Epithelial cell of prostate (primary cell): ENCODE measurements around the gene LTBP1.
"Not testable (repeated sequence)": the region's sequence is repeated elsewhere in the genome, so short reads cannot be mapped to it uniquely, and the experiment has no call there.

Experiments used
- DNase-seq: peaks from one replicate; pipeline ENCODE4 v3.0.0-alpha.2; 2011; ENCODE audit warnings: low read depth, low spot score
- H3K27ac ChIP-seq: fragments of 450-650 bp; 2 replicates; pipeline ENCODE4 v1.5.1; 2017; ENCODE audit warnings: mild to moderate bottlenecking

The LTBP1 gene

DNA sequence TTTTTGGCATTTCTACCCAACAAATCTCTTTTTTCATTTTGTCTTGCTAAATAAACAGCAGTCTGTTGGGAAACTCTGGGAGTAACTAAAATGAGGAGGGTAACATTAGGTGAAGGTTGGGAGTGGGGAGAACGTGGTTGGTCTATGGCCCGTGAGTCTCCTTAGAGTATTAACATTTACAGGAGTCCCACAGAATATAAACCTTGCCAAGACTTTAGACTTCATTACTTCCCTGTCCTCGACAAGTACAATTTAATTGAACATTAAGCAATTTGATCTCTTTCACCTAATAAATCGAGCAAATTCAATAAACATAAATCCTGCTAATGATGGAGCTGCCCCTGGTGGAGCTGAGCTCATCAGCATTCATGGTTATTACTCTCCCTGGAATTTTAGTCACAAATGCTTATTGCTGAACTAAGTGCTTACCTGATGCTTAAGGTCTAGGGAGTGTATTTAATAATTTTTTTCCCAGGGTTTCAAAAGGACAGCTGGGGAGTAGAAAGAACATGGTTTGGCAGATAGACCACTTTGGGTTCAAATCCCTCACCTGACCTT, 434.6 kb downstream of the LTBP1 start:
- DNase-seq: no peak
- no peak overlapping the region for H3K27ac ChIP-seq

DNA sequence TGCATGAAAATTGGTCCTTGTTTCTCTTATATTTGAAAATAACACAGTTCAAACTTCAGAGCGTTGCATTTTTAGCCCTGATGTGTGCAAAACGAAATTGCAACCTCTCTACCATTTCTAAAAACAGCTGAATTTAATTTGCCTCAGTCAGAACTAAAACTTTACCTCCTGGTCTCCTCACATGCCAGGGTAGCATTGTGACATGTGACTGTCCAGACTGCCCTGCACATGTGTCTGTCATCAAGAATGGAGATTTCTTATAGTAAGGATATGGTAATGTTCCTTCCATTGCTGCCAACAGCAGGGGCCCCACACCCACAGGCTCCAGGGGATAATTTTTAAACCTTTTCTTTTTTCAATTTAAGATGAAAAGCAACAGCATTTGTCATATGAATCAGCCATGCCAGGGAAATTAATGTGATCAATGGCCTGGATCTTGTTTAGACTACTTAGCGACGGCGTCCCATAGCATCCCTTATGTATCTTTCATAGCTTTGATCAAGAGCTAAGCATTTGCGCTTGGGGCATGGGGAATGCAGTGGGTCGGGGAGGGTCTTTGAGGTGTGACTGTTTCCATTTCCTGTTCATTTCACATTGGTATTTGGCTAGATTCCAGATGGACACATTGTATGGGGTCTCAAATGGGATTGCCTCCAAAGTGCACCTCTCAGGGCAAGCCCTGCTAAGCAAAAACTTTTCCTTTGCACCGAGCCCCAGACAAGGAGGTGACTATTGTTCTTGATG, 437.3 kb downstream of the LTBP1 start:
- H3K27ac ChIP-seq: no peak overlapping the region
- DNase-seq: no peak

DNA sequence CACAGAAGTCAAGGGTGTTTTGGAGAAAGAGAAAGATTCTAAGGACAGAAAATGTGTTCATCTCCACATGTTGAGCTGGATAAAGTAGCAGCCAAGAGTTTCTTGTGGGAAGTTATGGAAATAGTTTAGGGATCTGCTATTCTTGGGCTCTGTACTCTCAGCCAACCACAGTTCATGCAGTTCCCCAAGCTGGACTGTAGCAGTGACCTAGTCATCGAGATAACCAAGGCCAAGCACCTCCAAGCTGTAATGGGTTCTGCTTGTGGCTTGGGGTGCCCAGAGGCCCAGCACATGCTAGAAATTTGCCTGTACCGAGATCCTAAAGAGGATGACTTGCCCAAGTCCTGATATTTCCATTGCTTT, 437.8 kb downstream of the LTBP1 start:
- DNase-seq: no peak
- no peak overlapping the region for H3K27ac ChIP-seq

DNA sequence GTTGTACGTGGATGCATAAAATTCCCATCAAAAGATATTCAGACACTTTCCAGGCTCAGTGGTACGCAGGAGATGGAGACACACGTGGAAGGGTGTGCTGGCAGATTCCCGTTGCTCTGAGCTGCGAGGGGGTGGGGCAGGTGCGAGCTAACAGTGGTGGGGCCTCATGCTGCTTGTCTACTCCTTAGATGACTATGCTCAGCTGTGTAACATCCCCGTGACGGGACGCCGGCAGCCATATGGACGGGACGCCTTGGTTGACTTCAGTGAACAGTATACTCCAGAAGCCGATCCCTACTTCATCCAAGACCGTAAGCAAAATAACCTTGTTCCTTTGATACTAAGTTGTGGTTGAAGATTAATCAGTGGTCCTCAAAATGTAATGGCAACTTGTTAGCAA, 442.2 kb downstream of the LTBP1 start:
- DNase-seq: no peak
- no peak overlapping the region for H3K27ac ChIP-seq

DNA sequence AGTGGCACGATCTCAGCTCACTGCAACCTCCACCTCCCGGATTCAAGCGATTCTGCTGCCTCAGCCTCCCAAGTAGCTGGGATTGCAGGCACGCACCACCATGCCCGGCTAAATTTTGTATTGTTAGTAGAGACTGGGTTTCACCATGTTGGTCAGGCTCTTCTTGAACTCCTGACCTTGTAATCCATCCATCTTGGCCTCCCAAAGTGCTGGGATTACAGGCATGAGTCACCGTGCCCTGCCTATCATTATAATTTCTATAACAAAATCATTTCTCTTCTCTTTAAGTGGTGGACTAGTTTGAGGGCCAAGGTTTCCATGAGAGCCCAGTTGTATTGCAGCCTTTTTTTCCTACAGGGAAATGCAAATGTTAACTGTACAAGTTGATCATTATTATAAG, 442.9 kb downstream of the LTBP1 start:
- not testable (repeated sequence) for H3K27ac ChIP-seq, DNase-seq

DNA sequence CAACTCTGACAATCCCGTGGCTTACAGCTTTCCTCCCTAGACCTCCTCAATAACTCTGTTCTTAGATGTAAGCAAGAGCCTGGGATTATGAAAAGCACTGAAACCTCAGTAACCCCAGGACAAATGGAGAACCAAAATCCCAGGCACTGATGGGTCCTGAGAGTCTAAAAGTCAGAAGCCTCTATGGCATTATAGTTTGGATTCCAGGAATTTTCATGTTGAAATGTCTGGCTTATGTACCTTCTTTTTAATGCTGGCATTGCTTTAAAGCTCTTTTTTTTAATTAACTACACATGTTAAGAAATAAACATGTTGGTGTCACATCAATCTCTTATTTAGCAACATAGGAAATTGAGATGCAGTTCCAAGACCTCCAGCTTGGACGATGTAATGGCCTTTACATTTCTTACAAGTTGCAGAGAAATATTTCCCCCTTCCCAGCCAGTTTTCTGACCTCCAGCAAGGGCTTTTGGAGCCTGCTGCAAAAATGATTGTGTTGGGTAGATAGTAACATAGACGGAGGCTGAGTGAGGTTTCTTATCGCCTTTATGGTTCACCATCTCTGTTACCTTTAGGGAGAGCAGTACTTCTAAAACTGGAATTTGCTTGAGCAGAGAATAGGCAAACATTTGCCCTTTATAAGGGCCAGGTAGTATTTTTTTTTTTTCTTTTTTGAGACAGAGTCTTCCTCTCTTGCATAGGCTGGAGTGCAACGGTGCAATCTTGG, 444.9 kb downstream of the LTBP1 start:
- H3K27ac ChIP-seq: no peak overlapping the region
- no peak for DNase-seq

DNA sequence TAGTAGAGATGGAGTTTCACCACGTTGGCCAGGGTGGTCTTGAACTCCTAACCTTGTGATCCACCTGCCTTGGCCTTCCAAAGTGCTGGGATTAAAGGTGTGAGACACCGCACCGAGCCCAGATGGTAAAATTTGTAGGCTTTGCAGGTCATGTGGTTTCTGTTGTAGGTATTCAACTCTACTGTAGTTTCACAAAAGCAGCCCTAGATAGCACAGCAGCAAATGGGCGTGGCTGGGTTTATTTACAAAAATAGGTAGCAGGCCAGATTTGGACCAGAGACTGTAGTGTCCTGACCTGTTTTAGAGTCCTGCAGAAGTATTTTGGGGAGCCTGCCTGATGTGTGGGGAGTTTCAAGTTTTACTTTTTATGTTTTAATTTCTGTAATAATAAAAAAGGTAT, 445.6 kb downstream of the LTBP1 start:
- H3K27ac ChIP-seq: no peak overlapping the region
- DNase-seq: no peak

DNA sequence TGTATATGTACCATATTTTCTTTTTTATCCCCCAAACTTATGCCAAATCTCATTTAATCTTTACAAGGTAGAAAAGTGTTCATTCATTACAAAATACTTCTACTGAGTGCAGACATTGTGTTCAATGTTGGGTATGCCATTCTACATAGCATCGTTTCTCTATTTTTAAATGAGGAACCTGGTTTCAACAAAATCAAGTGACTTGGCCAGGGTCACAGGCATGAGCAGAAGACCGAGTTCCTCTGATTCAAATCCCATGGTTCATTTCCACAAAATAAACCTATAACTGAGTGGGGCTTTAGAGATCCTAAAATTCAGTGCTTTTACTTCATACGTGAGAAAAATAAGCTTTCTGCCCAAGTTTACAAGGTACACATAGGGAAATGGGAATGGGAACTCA, 448.3 kb downstream of the LTBP1 start:
- DNase-seq: no peak
- H3K27ac ChIP-seq: no peak overlapping the region

DNA sequence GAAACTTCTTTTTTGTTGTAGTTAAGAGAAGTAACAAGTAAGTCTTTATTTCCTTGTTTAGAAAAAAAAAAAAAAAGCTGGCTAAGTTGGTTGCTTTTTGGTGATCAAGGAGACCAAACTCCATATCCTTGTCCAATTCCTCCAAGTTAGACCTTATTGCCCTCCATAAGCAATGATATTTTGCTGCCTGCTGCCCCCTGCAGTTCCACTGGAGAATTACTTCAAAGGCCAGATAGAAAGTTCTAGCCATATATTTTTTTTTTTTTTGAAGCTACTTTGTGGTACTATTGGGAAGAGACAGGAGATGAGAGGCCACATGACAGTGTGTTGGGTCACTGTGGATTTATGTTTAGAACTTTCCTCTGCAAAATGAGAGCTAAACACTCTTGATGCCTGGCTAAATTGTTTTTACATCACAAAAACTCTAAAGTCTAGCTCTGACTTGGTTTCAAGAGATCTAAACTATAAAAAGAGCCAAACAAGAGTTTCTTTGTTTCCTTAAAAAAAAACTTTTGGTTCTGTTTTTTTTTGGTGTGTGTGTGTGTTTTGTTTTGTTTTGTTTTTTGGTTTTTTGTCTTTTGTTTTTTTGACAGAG, 449.0 kb downstream of the LTBP1 start:
- no peak overlapping the region for H3K27ac ChIP-seq
- DNase-seq: no peak

DNA sequence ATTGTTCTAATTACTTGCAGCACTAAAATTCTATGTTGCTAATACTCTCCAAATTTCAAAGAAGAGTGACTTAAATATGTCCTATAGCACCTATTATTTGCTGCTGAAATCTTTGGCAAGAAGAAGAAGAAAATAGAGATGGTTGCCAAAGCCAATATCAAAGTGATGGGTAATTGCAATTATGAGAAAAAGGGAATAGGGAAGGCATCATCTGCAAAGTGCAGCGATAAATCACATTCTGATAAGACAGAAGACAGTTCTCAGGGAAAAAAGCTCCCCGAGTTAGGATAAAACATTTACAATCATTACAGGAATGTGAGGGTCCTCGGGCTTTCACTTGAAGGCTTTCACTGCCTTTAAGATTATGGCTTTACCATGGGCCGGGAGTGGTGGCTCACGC, 457.6 kb downstream of the LTBP1 start:
- no peak for DNase-seq

DNA sequence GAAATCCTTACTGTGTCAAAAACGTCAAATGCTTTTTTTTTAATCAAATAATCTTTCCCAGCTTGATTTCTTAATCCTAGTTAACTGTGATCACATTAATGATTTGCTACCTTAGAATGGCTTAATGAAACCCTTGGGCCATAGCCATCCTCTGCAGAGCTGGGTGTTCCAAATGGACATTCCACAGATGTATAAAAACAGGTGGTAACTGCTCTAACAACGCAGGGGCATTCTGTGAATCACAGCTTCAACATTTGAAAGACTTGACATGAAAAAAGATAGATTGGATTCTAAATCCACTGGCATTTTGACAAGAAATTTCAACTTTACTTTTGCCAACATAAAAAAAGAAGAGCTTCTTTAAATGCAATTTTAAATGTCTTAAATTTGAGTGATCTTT, 459.9 kb downstream of the LTBP1 start:
- no peak overlapping the region for H3K27ac ChIP-seq
- DNase-seq: no peak

More for the DNA sequence above, 457.6 kb downstream of the LTBP1 start:
- no peak overlapping the region for H3K27ac ChIP-seq

DNA sequence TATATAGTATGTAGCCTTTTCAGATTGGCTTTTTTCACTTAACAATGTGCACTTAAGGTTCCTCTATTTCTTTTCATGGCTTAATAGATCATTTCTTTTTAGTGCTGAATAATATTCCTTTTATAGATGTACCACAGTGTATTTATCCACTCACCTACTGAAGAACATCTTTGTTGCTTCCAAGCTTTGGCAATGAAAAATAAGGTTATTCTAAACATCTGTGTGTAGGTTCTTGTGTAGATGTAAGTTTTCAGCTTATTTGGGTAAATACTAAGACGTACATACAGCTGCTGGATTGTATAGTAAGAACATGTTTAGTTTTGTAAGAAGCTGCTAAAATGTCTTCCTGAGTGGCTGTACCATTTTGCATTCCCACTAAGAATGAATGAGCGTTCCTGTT, 461.4 kb downstream of the LTBP1 start:
- DNase-seq: no peak
- no peak overlapping the region for H3K27ac ChIP-seq

DNA sequence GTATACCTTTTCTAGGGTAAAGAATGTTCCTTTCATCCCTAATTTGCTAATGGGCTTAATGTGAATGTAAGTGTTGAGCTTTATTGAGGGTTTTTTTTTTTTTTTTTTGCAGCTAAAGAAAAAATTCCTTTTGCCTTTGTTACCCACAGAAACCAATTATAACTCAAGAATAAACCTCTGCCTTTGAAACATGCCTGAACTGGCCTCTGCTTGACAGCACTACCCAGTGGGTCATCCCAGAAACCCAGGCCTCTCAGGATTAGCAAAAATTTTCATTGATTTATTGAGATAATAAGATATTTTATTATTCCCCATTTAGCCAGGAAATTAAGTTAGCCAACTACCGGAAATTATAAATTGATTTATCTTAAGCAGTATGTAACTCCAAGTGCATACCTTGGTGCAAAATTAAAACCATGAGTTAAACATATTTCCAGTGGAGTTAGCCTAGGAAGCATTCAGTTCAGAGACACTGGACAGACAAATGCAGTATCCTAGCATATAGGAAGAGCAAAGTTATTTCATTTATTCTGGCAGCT, 462.7 kb downstream of the LTBP1 start:
- H3K27ac ChIP-seq: no peak overlapping the region
- DNase-seq: no peak

DNA sequence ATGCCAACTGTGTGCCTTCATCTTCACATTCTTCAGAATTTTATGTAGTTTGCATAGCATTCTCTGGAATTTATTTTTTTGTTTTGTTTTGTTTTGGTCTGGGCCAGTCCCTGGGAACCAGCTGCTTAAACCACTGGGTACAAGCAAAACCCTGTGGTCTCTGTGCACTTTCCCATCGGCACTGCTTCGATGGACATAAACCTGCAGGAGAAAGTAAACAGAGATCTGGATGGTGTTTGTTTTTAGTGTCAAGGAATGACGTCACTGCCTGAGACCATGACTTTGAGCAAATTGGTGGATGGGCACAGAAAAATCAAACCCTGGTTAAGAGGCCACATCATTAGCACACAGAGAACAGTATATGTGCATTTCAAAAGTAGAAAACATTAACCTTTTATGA, 465.0 kb downstream of the LTBP1 start:
- no peak for DNase-seq
- H3K27ac ChIP-seq: no peak overlapping the region

DNA sequence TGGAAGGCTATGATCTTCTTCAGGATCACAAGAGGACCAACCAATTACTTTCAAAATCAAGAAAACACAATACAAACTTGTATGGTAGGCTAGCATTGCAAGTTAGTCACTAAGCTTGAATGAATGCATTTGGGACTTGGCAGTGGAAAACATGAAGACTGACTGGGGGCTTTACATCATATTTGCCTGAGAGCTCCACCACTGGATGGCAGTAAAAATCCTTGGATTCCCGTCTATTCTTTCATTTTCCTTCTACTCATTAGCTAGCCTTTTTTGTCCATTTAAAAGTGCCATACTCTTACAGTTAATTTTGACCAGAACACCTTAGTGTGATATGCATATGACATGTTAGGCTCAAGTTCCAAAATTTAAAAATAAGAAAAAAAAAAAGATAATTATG, 466.2 kb downstream of the LTBP1 start:
- no peak overlapping the region for H3K27ac ChIP-seq
- no peak for DNase-seq

DNA sequence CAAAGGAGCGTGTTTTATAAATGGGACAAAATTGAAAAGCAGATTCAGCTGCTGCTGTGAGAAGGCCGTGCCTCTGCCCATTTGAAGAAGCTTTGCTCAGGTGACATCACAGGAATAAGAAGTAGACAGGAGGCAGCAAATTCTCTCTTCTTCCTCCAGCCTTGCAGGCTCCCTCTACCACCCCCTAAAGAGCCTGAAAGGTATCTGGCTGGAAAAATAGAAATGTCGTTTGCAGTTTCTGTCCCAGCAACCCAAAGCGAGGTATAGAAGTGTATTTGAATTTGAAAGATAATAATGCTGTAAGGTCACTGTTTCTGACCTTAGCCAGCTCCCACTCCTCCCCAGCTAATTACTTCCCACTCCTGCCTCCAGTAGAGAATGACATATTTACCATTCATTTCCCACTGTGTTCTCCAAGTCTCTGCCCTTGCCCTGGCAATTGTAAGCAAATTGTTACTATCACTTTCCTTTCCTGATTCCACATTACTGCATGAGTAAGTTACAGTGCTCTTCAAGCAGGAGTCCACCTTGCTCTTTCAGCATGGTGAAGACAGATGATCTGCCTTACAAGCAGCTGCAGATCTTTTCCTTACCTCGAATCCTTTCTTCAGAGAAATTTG, 472.9 kb downstream of the LTBP1 start:
- H3K27ac ChIP-seq: no peak overlapping the region
- DNase-seq: no peak

DNA sequence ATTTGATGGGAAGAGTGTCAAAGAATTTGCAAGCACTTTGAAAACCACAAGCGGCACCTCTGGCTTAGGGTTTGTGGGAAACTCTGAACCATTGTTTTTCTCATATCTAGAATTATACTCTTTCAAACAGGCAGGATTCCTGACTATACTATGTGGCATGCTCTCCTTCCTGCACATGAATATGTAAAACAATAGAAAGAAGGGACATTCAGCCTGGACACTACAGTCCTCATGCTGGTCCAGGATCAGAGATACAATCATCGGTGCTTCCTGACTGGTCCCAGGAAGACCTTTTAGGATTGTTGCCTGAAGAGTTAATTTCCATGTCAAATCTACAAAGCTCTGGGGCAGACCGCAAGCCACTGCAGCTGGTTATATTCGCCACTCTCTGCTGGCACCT, 474.0 kb downstream of the LTBP1 start:
- DNase-seq: no peak
- no peak overlapping the region for H3K27ac ChIP-seq

DNA sequence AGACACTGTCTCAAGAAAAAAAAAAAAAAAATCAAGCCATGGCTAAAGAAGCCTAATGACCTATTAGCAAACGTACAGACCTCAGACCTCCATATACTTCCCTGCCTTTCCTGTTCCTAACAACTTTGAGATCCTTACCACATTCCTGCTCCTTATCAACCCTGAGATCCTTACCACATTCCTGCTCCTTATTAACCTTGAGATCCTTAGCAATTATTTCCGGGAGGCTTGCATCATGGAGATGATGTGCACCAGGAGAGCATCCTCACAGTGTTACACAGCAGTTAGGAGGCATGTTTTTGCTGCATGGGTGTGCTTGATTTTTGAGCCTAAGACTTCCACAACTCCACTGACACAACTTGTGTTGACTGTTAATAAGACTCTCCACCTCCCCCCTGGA, 475.1 kb downstream of the LTBP1 start:
- no peak for DNase-seq

DNA sequence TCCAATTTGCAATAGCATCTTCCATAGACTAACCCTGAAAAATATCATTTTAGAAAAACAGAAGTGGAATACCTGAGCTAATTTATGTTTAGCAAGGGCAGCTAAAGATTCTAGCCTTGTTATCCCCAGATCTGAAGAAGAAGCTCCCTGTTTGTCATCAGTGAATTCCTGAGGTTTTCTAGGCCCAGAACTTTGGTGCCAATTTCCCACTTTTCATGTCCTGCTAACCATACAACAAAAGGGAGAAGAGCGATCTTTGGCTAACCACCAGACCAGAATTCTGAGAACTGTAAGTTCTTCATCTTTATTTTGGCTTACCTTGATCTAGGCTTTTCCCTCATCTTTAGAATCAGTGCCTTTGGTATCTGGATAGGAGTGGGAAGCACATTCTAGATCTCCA, 478.4 kb downstream of the LTBP1 start:
- H3K27ac ChIP-seq: no peak overlapping the region
- no peak for DNase-seq

More for the DNA sequence above, 475.1 kb downstream of the LTBP1 start:
- no peak overlapping the region for H3K27ac ChIP-seq

DNA sequence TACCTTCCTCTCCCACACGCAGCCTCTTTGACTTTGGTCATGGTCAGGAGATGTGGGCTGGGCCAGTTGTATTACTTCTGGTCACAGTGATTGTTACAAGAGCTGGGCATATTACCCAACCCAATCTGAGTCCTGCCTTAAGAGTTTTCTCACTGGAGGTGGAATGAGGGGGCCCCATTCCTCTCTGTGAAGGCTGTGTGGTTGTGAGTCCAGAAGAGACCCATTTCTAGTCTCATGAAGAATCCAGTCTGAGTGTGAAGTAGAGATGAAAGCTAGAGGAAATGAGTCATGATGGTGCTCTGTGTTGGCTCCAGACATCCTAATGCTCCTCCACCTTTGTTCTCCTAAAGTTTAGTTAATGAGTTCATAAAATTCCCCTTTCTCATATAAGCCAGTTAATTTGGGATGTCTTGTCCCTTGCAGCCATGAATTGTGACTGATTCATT, 478.9 kb downstream of the LTBP1 start:
- no peak overlapping the region for H3K27ac ChIP-seq
- no peak for DNase-seq
